ENCODE measurements around the gene GLT6D1. TPM values are rescaled to one million over a fixed set of nuclear protein-coding genes. Genes with fewer than 3 reads are reported as not detected.

Gene GLT6D1
- total and polyA plus RNA-seq, 2 donors (not counting 1 experiment from before 2014, with no cell fraction given), result not detected

DNA sequence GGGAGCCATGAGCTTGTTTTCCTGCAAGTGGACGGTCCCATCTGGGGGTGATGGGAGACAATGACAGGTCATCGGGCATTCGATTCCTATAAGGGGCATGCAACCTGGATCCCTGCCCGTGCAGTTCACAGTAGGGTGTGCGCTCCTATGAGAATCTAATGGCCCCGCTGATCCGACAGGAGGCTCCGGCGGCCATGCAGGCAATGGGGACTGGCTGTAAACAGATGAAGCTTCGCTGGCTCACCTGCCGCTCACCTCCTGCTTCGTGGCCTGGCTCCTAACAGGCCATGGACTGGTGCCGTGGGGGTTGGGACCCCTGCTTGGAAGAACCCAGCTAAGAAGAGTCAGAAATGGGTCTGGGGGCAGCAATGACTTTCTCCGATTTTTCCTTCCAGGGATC, 56.8 kb downstream of the GLT6D1 start:
- Histone ChIP-seq H3K9me3 (ENCODE audit: control extremely low read depth in 1 of 3, control insufficient read depth in 2 of 3, insufficient read depth in 1 of 3, low read length in 2 of 3) (no peaks in the 10 kb centered on the region), H3K27ac (ENCODE audit: low read length in 2 of 2) (no peak overlapping the region), H3K27me3 (replicated peaks in 1 of 4; ENCODE audit: control extremely low read depth in 1 of 4, control insufficient read depth in 3 of 4, insufficient read depth in 4 of 4, low read length in 3 of 4) (no peaks in the 10 kb centered on the region), H3K9ac (ENCODE audit: low read length) (no peak overlapping the region), H3K4me2 (replicated peaks; ENCODE audit: low read depth, low read length, poor library complexity, severe bottlenecking) (no peak overlapping the region), H3K79me2 (ENCODE audit: control insufficient read depth, insufficient read depth, low read length) (no peaks in the 10 kb centered on the region), H3K4me3 (ENCODE audit: control extremely low read depth in 1 of 5, extremely low read depth in 1 of 5, insufficient read depth in 1 of 5, low read depth in 2 of 5, low read length in 4 of 5) (no peak overlapping the region), H3K36me3 (replicated peaks in 1 of 2; ENCODE audit: control extremely low read depth in 1 of 2, control insufficient read depth in 1 of 2, extremely low read depth in 1 of 2, insufficient read depth in 2 of 2, low read length in 1 of 2) (no peaks in the 10 kb centered on the region), H4K20me1 (ENCODE audit: control insufficient read depth, insufficient read depth, low read length, poor library complexity, severe bottlenecking) (no peaks in the 10 kb centered on the region), H2AFZ (ENCODE audit: insufficient read depth, low read depth, low read length, poor library complexity, severe bottlenecking) (no peak overlapping the region), H3K4me1 (ENCODE audit: control insufficient read depth in 2 of 2, insufficient read depth in 2 of 2, low read length in 2 of 2) (no peaks in the 10 kb centered on the region)
- ChIA-PET POLR2A (no interaction called here), CTCF (no interaction called here)
- intact Hi-C loops (cut with micrococcal nuclease), result no loop called here
- 91% methylated on average over 14 of the region's 14 CpGs for WGBS (ENCODE audit: insufficient coverage)
- DNase-seq, result no peak
- Mint-ChIP-seq H3K4me3 (no peak overlapping the region), H3K27me3 (peaks cover 7% of the 10 kb centered on the region), H3K9me3 (ENCODE audit: insufficient read depth) (no peaks in the 10 kb centered on the region), H3K4me1 (no peaks in the 10 kb centered on the region), H3K27ac (no peak overlapping the region)
- TF ChIP-seq EZH2 (IDR thresholded peaks at IDR 0.05; ENCODE audit: borderline replicate concordance, insufficient read depth, low read depth, low read length, poor library complexity, severe bottlenecking), result no peak
- TF ChIP-seq, protein P1, sequence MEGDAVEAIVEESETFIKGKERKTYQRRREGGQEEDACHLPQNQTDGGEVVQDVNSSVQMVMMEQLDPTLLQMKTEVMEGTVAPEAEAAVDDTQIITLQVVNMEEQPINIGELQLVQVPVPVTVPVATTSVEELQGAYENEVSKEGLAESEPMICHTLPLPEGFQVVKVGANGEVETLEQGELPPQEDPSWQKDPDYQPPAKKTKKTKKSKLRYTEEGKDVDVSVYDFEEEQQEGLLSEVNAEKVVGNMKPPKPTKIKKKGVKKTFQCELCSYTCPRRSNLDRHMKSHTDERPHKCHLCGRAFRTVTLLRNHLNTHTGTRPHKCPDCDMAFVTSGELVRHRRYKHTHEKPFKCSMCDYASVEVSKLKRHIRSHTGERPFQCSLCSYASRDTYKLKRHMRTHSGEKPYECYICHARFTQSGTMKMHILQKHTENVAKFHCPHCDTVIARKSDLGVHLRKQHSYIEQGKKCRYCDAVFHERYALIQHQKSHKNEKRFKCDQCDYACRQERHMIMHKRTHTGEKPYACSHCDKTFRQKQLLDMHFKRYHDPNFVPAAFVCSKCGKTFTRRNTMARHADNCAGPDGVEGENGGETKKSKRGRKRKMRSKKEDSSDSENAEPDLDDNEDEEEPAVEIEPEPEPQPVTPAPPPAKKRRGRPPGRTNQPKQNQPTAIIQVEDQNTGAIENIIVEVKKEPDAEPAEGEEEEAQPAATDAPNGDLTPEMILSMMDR (IDR thresholded peaks at IDR 0.05), result no peak
- ATAC-seq (ENCODE audit: low read depth), result no peak

DNA sequence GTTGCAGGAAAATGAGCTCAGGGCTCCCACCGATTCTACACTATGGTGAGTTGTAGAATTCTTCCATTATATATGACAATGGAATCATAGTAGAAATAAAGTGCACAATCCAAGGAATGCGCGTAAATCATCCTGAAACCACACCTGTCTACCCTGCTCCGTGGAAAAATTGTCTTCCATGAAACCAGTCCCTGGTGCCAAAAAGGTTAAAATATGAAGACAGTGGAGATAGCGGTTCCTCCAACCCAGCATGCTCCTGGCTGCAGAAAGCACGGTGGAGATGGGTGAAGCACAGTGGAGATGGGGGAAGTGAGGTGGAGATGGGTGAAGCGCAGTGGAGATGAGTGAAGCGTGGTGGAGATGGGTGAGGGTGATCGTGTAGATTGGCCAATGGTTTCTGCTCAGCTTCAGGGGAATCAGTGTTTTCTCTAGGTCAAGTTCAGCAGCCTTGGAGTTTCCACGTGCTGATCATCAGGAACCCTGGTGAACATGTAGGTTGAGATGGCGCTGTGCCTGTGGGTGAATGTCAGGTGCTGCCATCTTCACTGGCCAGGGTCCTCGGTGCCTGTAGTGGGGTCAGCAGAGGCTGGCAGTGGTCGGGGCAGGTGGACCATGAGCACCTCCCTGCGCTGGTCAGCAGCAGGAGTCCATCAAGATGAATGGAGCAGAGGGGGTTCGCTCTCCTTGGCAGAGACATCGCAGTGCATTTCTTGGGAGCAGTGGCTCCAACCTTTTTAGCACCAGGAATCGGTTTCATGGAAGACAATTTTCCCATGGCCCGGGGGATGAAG, 57.5 kb downstream of the GLT6D1 start:
- 91% methylated on average over 15 of the region's 18 CpGs for whole genome bisulfite sequencing (ENCODE audit: insufficient coverage)
- no peak for DNase-seq
- no peak for ATAC-seq (ENCODE audit: low read depth)
- Histone ChIP-seq H3K4me2 (replicated peaks; ENCODE audit: low read depth, low read length, poor library complexity, severe bottlenecking) (no peak overlapping the region), H3K27ac (ENCODE audit: low read length in 2 of 2) (no peak overlapping the region), H3K36me3 (replicated peaks in 1 of 2; ENCODE audit: control extremely low read depth in 1 of 2, control insufficient read depth in 1 of 2, extremely low read depth in 1 of 2, insufficient read depth in 2 of 2, low read length in 1 of 2) (no peaks in the 10 kb centered on the region), H3K9me3 (ENCODE audit: control extremely low read depth in 1 of 3, control insufficient read depth in 2 of 3, insufficient read depth in 1 of 3, low read length in 2 of 3) (no peaks in the 10 kb centered on the region), H2AFZ (ENCODE audit: insufficient read depth, low read depth, low read length, poor library complexity, severe bottlenecking) (no peak overlapping the region), H3K9ac (ENCODE audit: low read length) (no peak overlapping the region), H3K27me3 (replicated peaks in 1 of 4; ENCODE audit: control extremely low read depth in 1 of 4, control insufficient read depth in 3 of 4, insufficient read depth in 4 of 4, low read length in 3 of 4) (no peaks in the 10 kb centered on the region), H3K4me1 (ENCODE audit: control insufficient read depth in 2 of 2, insufficient read depth in 2 of 2, low read length in 2 of 2) (no peaks in the 10 kb centered on the region), H4K20me1 (ENCODE audit: control insufficient read depth, insufficient read depth, low read length, poor library complexity, severe bottlenecking) (no peaks in the 10 kb centered on the region), H3K4me3 (ENCODE audit: control extremely low read depth in 1 of 5, extremely low read depth in 1 of 5, insufficient read depth in 1 of 5, low read depth in 2 of 5, low read length in 4 of 5) (no peak overlapping the region), H3K79me2 (ENCODE audit: control insufficient read depth, insufficient read depth, low read length) (no peaks in the 10 kb centered on the region)
- H3K4me1 Mint-ChIP-seq, result no peaks in the 10 kb centered on the region
- no peaks in the 10 kb centered on the region for H3K9me3 Mint-ChIP-seq (ENCODE audit: insufficient read depth)
- peaks cover 7% of the 10 kb centered on the region for H3K27me3 Mint-ChIP-seq
- no peak overlapping the region for H3K4me3 Mint-ChIP-seq
- ChIA-PET CTCF (no interaction called here), POLR2A (no interaction called here)
- TF ChIP-seq, protein P1 (IDR thresholded peaks at IDR 0.05), result no peak
- intact Hi-C loops (cut with micrococcal nuclease), result no loop called here
- H3K27ac Mint-ChIP-seq, result no peak overlapping the region
